Epithelial cell of prostate (primary cell): ENCODE results near the gene CAMKMT.
A peak's percentile ranks its signal among the peaks of the same experiment; 100 is the strongest.

ENCODE experiments used
- DNase-seq: peaks from one replicate; pipeline ENCODE4 v3.0.0-alpha.2; 2011; ENCODE audit warnings: low read depth, low spot score
- H3K27ac ChIP-seq: fragments of 450-650 bp; 2 replicates; pipeline ENCODE4 v1.5.1; 2017; ENCODE audit warnings: mild to moderate bottlenecking

The CAMKMT gene

GRCh38 chr2:44441200-44441599, 79.5 kb downstream of the CAMKMT start:
- DNase-seq = no peak
- H3K27ac ChIP-seq = no peak overlapping the region

- H3K27ac ChIP-seq = no peak overlapping the region
- DNase-seq = no peak
Observed at GRCh38 chr2:44442019-44442418, 80.3 kb downstream of the CAMKMT start.

GRCh38 chr2:44443517-44443916, 81.8 kb downstream of the CAMKMT start:
- DNase-seq = no peak
- no peak overlapping the region for H3K27ac ChIP-seq

GRCh38 chr2:44444881-44445280, 83.1 kb downstream of the CAMKMT start:
- DNase-seq = no peak
- no peak overlapping the region for H3K27ac ChIP-seq

GRCh38 chr2:44448860-44449527, 87.2 kb downstream of the CAMKMT start:
- DNase-seq = no peak
- no peak overlapping the region for H3K27ac ChIP-seq

GRCh38 chr2:44450082-44450481, 88.3 kb downstream of the CAMKMT start:
- DNase-seq = no peak
- no peak overlapping the region for H3K27ac ChIP-seq

- H3K27ac ChIP-seq = no peak overlapping the region
- DNase-seq = no peak
Observed at GRCh38 chr2:44450806-44451205, 89.1 kb downstream of the CAMKMT start.

- DNase-seq = no peak
Observed at GRCh38 chr2:44452069-44452583, 90.4 kb downstream of the CAMKMT start.

GRCh38 chr2:44453259-44453658, 91.5 kb downstream of the CAMKMT start:
- no peak overlapping the region for H3K27ac ChIP-seq
- no peak for DNase-seq

More at GRCh38 chr2:44452069-44452583, 90.4 kb downstream of the CAMKMT start:
- no peak overlapping the region for H3K27ac ChIP-seq

- H3K27ac ChIP-seq = no peak overlapping the region
- DNase-seq = no peak
Observed at GRCh38 chr2:44455877-44456276, 94.1 kb downstream of the CAMKMT start.

GRCh38 chr2:44456946-44457345, 95.2 kb downstream of the CAMKMT start:
- no peak overlapping the region for H3K27ac ChIP-seq
- no peak for DNase-seq

- DNase-seq = no peak
- H3K27ac ChIP-seq = no peak overlapping the region
Observed at GRCh38 chr2:44459739-44460138, 98.0 kb downstream of the CAMKMT start.

- no peak overlapping the region for H3K27ac ChIP-seq
- DNase-seq = no peak
Observed at GRCh38 chr2:44462934-44463849, 101.4 kb downstream of the CAMKMT start.

GRCh38 chr2:44464437-44464836, 102.7 kb downstream of the CAMKMT start:
- no peak overlapping the region for H3K27ac ChIP-seq
- DNase-seq = no peak

- H3K27ac ChIP-seq = no peak overlapping the region
- no peak for DNase-seq
Observed at GRCh38 chr2:44470151-44470550, 108.4 kb downstream of the CAMKMT start.

GRCh38 chr2:44477657-44478414, 116.1 kb downstream of the CAMKMT start:
- no peak overlapping the region for H3K27ac ChIP-seq
- DNase-seq = no peak

GRCh38 chr2:44479127-44479887, 117.6 kb downstream of the CAMKMT start:
- DNase-seq = peak; percentile 34
- H3K27ac ChIP-seq = no peak overlapping the region

- H3K27ac ChIP-seq = no peak overlapping the region
- no peak for DNase-seq
Observed at GRCh38 chr2:44480068-44480467, 118.3 kb downstream of the CAMKMT start.

- H3K27ac ChIP-seq = no peak overlapping the region
- no peak for DNase-seq
Observed at GRCh38 chr2:44487052-44487451, 125.3 kb downstream of the CAMKMT start.

GRCh38 chr2:44490726-44491125, 129.0 kb downstream of the CAMKMT start:
- no peak overlapping the region for H3K27ac ChIP-seq
- DNase-seq = no peak
